Kidney (tissue), 14 donors: ENCODE results near the gene CCDC192. TPM values are rescaled to one million over a fixed set of nuclear protein-coding genes. Genes with fewer than 3 reads are reported as not detected.

Experiments used
- DNase-seq, 5 donors: peaks; one replicate each; pipeline ENCODE4 v3.0.0-alpha.2; 2013 to 2020
- FAIRE-seq: peaks from 2 replicates; lab custom pipeline; 2012; peaks lifted over from hg19 to GRCh38; lab: Jason Lieb, UNC
- H3K27ac ChIP-seq, 2 donors: one replicate each; pipeline ENCODE4 v1.7.0; 2013; ENCODE audit warnings: low read depth in 2 of 2, low read length in 2 of 2, inconsistent platforms in 1 of 2
- H3K27me3 ChIP-seq: one replicate; pipeline ENCODE4 v1.7.1; 2013; ENCODE audit warnings: low read length, inconsistent platforms; ENCODE audit not compliant: control insufficient read depth, insufficient read depth
- H3K36me3 ChIP-seq, 3 donors: one replicate each; pipeline versions ENCODE4 v1.7.0 to v1.7.1; 2013; ENCODE audit warnings: low read length in 3 of 3, control low read depth in 1 of 3, inconsistent platforms in 1 of 3; ENCODE audit not compliant: insufficient read depth in 3 of 3, control insufficient read depth in 2 of 3
- H3K4me1 ChIP-seq, 3 donors: one replicate each; pipeline versions ENCODE4 v1.7.0 to v1.7.1; 2013; ENCODE audit warnings: low read length in 3 of 3, inconsistent platforms in 1 of 3, low read depth in 1 of 3; ENCODE audit not compliant: control insufficient read depth in 2 of 3, insufficient read depth in 2 of 3
- H3K4me3 ChIP-seq, 3 donors: one replicate each; pipeline versions ENCODE4 v1.7.0 to v1.8.1; 2013; ENCODE audit warnings: low read length in 3 of 3, control low read depth in 1 of 3, inconsistent platforms in 1 of 3
- H3K9ac ChIP-seq, 3 donors: one replicate each; pipeline versions ENCODE4 v1.7.0 to v1.7.1; 2013; ENCODE audit warnings: low read length in 3 of 3, control low read depth in 1 of 3, inconsistent platforms in 1 of 3
- H3K9me3 ChIP-seq, 3 donors: one replicate each; pipeline versions ENCODE4 v1.7.0 to v1.7.1; 2013; ENCODE audit warnings: low read length in 3 of 3, control low read depth in 1 of 3, inconsistent platforms in 1 of 3; ENCODE audit not compliant: control insufficient read depth in 2 of 3, insufficient read depth in 1 of 3
- CTCF ChIP-seq: IDR thresholded peaks from 3 replicates; pipeline ENCODE4 v1.5.1; 2012; ENCODE audit warnings: mild to moderate bottlenecking, moderate library complexity, borderline replicate concordance; ENCODE audit not compliant: insufficient read depth; ENCODE audit errors: extremely low read depth
- intact Hi-C: fragments of 100-400 bp; cut with DNase I; formaldehyde crosslinking; loops from one replicate; pipeline ENCODE4 v1.11.1; 2022
- polyA plus RNA-seq: library from polyadenylated mRNA; stranded (reverse); fragments of 350-450 nt; fragmentation: Illumina TruSeq; extraction: RNeasy Lipid Tissue Mini Kit (QIAGEN cat#74804); gene quantifications from one replicate; pipeline ENCODE4 v1.2.3, GENCODE V29; 2014; ENCODE audit warnings: low read depth, low replicate concordance; ENCODE audit not compliant: insufficient read depth
- total RNA-seq: library from RNA; stranded (reverse); fragmentation: NEBNext Ultra II Directional; extraction: Animal tissue kit (Norgen Biotek cat#: 25700); gene quantifications from one replicate; pipeline ENCODE4 v1.2.1, GENCODE V29; 2021
- donor health status: control.
- donor health status: control.
- donor health status: control.
- donor health status: control.
- donor health status: control.
- donor health status: DM: yes; HTN: yes; CAD: no.
- donor health status: Normal renal cell carcinoma (clear cell type).

CCDC192 gene
- total and polyA plus RNA-seq, 2 donors from 2014 or later: not detected

- no peak for TF ChIP-seq CTCF
- H3K27me3 ChIP-seq: no peaks in the 10 kb centered on the region
- H3K9me3 ChIP-seq: no peaks in the 10 kb centered on the region
- no peak for FAIRE-seq
- no peaks in the 10 kb centered on the region for H3K4me1 ChIP-seq
- no peaks in the 10 kb centered on the region for H3K36me3 ChIP-seq
- no peak overlapping the region for H3K9ac ChIP-seq
- no peak for DNase-seq
- intact Hi-C loops: no loop called here
- H3K4me3 ChIP-seq: no peak overlapping the region
- H3K27ac ChIP-seq: no peak overlapping the region
Observed at GRCh38 chr5:127961763-127962145, 258.6 kb downstream of the CCDC192 start.

GRCh38 chr5:127962491-127962890 is 259.3 kb downstream of the CCDC192 start:
- no peak for FAIRE-seq
- TF ChIP-seq CTCF: no peak
- H3K4me1 ChIP-seq: no peaks in the 10 kb centered on the region

GRCh38 chr5:127963233-127963632 is 260.0 kb downstream of the CCDC192 start:
- Histone ChIP-seq H3K4me3 (no peak overlapping the region), H3K27me3 (no peaks in the 10 kb centered on the region), H3K9ac (no peak overlapping the region), H3K9me3 (no peaks in the 10 kb centered on the region), H3K27ac (no peak overlapping the region), H3K4me1 (no peaks in the 10 kb centered on the region), H3K36me3 (no peaks in the 10 kb centered on the region)
- no peak for DNase-seq
- no peak for FAIRE-seq
- intact Hi-C loops: no loop called here
- no peak for TF ChIP-seq CTCF

More at GRCh38 chr5:127962491-127962890, 259.3 kb downstream of the CCDC192 start:
- Histone ChIP-seq H3K9me3 (no peaks in the 10 kb centered on the region), H3K27me3 (no peaks in the 10 kb centered on the region), H3K4me3 (no peak overlapping the region), H3K9ac (no peak overlapping the region), H3K27ac (no peak overlapping the region), H3K36me3 (no peaks in the 10 kb centered on the region)
- no peak for DNase-seq
- intact Hi-C loops: no loop called here

- intact Hi-C loops: no loop called here
- H3K9ac ChIP-seq: no peak overlapping the region
- H3K36me3 ChIP-seq: no peaks in the 10 kb centered on the region
- FAIRE-seq (no peak), DNase-seq (no peak)
- no peak for TF ChIP-seq CTCF
- no peaks in the 10 kb centered on the region for H3K9me3 ChIP-seq
- no peak overlapping the region for H3K4me3 ChIP-seq
- H3K27ac ChIP-seq: no peak overlapping the region
- no peaks in the 10 kb centered on the region for H3K4me1 ChIP-seq
- H3K27me3 ChIP-seq: no peaks in the 10 kb centered on the region
Observed at GRCh38 chr5:127963931-127964330, 260.7 kb downstream of the CCDC192 start.
